Tibial nerve (tissue), 4 donors: ENCODE data around the gene CCDC188.

Source experiments
- CTCF ChIP-seq, 5 experiments: fragments of 200-600 bp in 3 of 5; fragments of 450-650 bp in 2 of 5; sonication (generic) in 3 of 5; IDR thresholded peaks; one replicate each; pipeline ENCODE4 v1.5.1; 2016 to 2019; ENCODE audit warnings: antibody characterized with exemption in 5 of 5, mild to moderate bottlenecking in 3 of 5, moderate library complexity in 2 of 5
- EP300 ChIP-seq, 2 donors: sonication (generic); formaldehyde crosslinking; IDR thresholded peaks; one replicate each; pipeline ENCODE4 v1.6.1; 2017; ENCODE audit warnings: antibody characterized with exemption in 2 of 2, mild to moderate bottlenecking in 1 of 2

DNA sequence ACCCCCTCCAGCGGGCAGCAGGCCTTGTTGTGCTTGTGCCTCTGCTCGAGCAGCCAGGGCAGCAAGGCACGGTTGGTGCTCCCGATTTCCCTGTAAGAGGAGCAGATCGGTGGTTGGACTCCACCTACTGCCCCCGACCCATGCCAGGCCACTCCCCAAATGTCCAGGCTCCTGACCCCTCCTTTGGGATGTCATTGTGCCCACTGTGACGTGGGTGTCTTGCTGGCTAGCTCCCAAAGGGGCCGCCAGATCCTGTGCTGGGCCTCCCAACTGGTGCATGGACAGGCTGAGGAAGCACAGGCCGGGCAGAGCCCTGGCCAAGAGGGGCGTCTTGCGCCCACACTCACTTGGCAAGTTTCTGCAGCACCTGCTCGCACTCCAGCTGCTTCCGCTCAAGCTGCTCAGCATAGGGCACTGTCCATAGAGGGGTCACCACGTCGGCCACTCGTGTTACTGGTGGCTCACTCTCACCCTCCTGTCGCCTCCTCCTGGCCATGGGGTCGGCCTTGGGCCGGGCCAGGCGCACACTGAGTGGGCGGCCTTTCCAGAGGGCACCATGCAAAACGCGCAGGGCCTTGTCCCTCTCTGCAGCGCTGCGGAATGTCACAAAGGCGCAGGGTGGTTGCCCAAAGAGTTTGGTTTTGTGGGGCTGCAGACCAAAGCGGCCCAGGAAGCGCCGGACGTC, 35.0 kb downstream of the CCDC188 start, which contains the start of gene RANBP1:
- TF ChIP-seq CTCF (IDR thresholded peaks at IDR 0.05) = no peak
- TF ChIP-seq EP300 (IDR thresholded peaks at IDR 0.05) = no peak
